GM20000 (cell line): ENCODE data around the gene GNAQ.

ENCODE experiments used
- DNase-seq: peaks from one replicate; pipeline ENCODE4 v3.0.0; 2012; ENCODE audit warnings: low spot score
- CTCF ChIP-seq: IDR thresholded peaks from 2 replicates; pipeline ENCODE4 v1.5.1; 2012; ENCODE audit warnings: mild to moderate bottlenecking, control low read depth; ENCODE audit errors: extremely low read depth, missing control alignments

GNAQ gene

DNA sequence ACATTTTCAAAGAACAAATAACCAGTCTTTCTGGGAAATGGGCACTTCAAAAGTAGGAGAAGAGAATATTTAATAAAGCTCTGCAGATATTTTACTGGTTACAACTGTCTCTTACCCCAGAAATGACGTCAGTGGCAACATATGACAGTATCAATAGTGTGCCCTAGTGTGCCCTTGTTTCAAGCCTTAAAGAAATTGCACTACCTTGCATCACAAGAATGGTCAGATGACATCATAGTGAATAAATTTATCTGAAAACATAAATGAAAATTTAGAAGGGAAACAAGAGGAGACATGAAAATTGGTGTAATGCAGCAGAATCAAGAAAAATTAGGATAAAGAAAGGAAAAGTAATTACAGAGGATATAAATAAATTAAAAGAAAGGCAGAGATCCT is 176.7 kb downstream of the GNAQ start:
- DNase-seq, result no peak
- no peak for TF ChIP-seq CTCF

DNA sequence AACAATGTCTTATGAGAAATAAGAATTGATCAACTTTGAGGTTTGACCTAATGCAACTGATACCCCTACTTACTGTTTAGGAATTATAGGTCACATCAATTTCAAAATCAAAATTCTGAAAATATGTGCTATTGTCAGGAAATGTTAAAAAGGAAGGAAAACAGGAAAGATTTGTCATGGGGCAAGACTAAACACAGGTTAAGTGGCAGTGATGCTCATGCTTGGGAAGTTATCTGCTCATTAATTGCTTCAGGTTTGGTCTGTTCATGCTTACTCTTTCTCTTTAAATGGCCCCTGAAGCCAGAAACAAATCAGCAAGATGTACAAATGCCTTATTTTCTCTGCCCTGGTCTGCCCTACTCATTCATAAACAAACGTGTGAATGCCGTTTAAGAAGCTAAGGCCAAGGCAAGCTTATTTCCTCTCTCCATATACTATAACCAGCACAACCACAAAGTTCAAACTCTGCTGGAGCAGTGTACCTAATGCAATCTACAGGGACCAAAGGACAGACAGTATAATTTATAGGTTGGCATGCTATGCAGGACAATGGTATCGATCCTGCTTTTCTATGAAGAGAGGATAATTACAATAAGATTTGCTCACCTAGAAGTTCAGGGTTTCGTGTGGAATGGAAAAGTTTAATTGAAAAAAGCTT is 177.2 kb downstream of the GNAQ start:
- no peak for TF ChIP-seq CTCF
- DNase-seq, result no peak

DNA sequence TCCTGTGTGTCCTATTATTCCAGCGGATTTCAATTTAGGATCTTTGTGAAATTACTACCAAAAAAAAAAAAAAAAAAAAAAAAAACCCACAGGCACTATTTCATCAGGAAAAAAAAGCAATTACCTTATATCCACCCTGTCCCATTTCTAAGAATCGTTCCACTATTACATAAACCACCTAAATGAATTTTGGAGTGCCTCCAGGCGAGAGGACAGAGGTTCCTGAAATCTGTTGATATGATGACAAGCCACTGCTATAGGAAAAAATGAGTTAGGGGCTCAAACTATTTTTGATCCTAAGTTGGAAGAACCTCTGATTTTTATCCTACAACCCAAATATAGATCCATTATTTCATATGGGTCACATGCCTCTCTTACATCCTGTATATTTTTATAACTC is 177.9 kb downstream of the GNAQ start:
- no peak for DNase-seq
- no peak for TF ChIP-seq CTCF

GRCh38 chr9:77851882-77852595 is 179.6 kb downstream of the GNAQ start:
- TF ChIP-seq CTCF, result no peak
- DNase-seq, result no peak

GRCh38 chr9:77848897-77849296 is 182.7 kb downstream of the GNAQ start:
- TF ChIP-seq CTCF, result no peak
- DNase-seq, result no peak

DNA sequence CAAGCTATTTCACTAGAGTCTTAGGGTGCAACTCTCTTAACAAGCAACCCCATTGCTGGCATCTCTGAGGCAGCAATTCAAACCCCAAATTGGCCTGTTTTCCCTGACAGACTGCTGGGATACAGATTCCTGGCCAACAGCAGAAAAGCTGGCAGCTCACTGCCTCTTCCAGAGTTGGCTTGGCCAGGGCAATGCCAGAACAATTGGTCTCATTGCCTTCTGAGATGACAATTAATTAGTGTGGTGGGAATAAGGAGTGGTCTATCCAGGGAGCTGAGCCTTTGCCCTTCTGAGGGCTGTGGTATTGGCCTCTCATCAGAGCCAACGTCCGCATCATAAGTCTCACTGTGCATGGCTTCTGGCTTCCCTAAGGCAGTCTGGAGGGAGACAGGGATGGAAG is 183.2 kb downstream of the GNAQ start:
- no peak for TF ChIP-seq CTCF
- DNase-seq, result no peak

DNA sequence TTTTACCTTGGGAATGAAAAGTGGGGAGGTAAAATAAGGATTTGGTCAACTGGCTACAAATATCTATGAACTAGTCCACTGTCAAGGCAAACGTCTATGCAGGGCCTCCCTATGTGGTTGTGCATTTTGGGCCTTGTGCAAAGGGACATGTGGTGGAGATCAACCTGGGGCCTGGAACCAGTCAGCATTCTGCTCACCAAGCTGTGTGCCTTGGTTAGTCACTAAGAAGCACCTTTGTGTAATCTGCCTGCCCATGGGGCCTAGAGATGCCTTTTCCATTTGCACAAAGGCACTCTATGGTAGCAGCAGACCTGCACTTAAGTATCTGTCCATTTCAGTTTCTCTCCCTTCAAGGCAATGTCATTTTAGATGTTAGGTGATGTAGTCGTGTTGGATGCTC is 184.0 kb downstream of the GNAQ start:
- DNase-seq, result no peak
- TF ChIP-seq CTCF, result no peak
